Stimulated activated CD4-positive, alpha-beta T cell treated with anti-CD3 and anti-CD28 coated beads, TNF-alpha, amount 100 ng/mL, for 4 hours (primary cell): ENCODE results near the gene PRPS1.
"Not testable (repeated sequence)": the region's sequence is repeated elsewhere in the genome, so short reads cannot be mapped to it uniquely, and the experiment has no call there.

Experiments used
- DNase-seq, 3 experiments: peaks; one replicate each; pipeline ENCODE4 v3.0.0-alpha.2; 2020; ENCODE audit warnings: low read depth in 3 of 3

PRPS1 gene

GRCh38 chrX:107674480-107675364, 46.4 kb downstream of the PRPS1 start:
- DNase-seq, result no peak

GRCh38 chrX:107675365-107675654, 47.0 kb downstream of the PRPS1 start:
- no peak for DNase-seq

GRCh38 chrX:107675823-107676555, 47.7 kb downstream of the PRPS1 start:
- no peak for DNase-seq

- DNase-seq, result peak in 1 of 3 experiments; percentile 22
Observed at GRCh38 chrX:107676559-107677378, 48.5 kb downstream of the PRPS1 start.

GRCh38 chrX:107677501-107677901, 49.2 kb downstream of the PRPS1 start:
- DNase-seq, result no peak

GRCh38 chrX:107677909-107678308, 49.6 kb downstream of the PRPS1 start:
- DNase-seq, result no peak

GRCh38 chrX:107678957-107679740, 50.8 kb downstream of the PRPS1 start:
- peak in 2 of 3 experiments; percentile 37 to 38 for DNase-seq

GRCh38 chrX:107682256-107682655, 53.9 kb downstream of the PRPS1 start:
- DNase-seq, result no peak

GRCh38 chrX:107683124-107683895, 55.0 kb downstream of the PRPS1 start:
- no peak for DNase-seq

- DNase-seq, result no peak
Observed at GRCh38 chrX:107683931-107684330, 55.6 kb downstream of the PRPS1 start.

GRCh38 chrX:107684956-107685385, 56.7 kb downstream of the PRPS1 start:
- DNase-seq, result no peak

- DNase-seq, result not testable (repeated sequence)
Observed at GRCh38 chrX:107685586-107685985, 57.3 kb downstream of the PRPS1 start.

GRCh38 chrX:107686026-107686425, 57.7 kb downstream of the PRPS1 start:
- no peak for DNase-seq

- no peak for DNase-seq
Observed at GRCh38 chrX:107686792-107687191, 58.5 kb downstream of the PRPS1 start.

- DNase-seq, result no peak
Observed at GRCh38 chrX:107687445-107687844, 59.1 kb downstream of the PRPS1 start.

- DNase-seq, result no peak
Observed at GRCh38 chrX:107691024-107691448, 62.7 kb downstream of the PRPS1 start.

- DNase-seq, result no peak
Observed at GRCh38 chrX:107699616-107700015, 71.3 kb downstream of the PRPS1 start.

GRCh38 chrX:107700317-107700774, 72.0 kb downstream of the PRPS1 start:
- no peak for DNase-seq
